Fibroblast of skin of left biceps (primary cell): ENCODE data around the gene CCDC138.

Source experiments
- DNase-seq, 2 experiments: peaks; one replicate each; pipeline ENCODE4 v3.0.0-alpha.2; 2013; ENCODE audit warnings: low read depth in 2 of 2

The CCDC138 gene

DNA sequence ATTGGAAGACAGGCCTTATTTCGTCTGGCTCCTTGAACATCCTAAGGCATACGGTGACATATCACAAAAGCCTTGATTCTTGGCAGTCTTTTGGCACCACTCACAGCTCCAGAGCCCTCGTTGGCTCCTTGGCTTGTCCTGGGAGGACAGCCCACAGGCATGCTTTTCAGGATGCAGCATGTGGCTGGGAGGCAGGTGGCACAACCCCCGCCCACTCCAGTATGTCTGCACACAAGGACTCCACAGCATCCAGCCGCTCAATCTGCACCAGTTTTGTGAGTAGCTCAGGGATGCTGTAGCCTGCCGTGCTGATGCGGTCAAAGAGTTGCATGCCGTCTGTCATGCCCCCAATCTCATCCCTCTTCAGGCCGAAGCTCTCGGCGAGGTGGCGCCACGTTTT, 110.2 kb downstream of the CCDC138 start:
- no peak for DNase-seq

DNA sequence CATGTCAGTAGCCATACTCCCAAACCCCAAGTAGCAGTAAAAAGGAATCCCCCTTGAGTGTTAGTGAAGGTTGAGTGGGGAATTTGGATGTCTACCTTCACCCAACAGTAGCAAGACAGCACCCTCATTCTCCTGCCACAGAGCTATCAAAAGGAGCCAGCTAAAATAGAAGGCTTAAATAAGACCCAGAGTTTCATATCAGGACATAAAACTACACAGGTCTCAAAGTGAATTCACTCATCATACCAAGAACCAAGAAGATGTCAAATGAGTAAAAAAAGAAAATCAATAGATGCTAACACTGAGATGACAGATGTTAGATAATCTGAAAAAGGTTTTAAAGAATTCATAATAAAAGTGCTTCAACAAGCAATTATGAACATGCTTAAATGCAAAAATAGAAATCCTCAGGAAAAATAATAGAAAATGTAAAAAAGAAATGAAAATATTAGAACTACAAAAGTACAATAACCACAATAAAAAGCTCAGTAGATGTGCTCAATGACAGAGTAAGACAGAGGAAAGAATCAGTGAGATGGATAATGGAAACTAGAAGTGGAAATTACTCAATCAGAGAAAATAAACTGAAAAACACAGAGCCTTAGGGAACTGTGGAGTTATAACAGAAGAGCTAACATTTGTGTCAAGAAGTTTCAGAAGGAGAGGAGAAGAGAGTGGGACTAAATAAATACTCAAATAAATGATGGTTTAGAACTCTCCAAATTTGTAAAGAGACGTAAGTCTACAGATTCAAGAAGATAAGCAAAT, 111.9 kb downstream of the CCDC138 start:
- no peak for DNase-seq

DNA sequence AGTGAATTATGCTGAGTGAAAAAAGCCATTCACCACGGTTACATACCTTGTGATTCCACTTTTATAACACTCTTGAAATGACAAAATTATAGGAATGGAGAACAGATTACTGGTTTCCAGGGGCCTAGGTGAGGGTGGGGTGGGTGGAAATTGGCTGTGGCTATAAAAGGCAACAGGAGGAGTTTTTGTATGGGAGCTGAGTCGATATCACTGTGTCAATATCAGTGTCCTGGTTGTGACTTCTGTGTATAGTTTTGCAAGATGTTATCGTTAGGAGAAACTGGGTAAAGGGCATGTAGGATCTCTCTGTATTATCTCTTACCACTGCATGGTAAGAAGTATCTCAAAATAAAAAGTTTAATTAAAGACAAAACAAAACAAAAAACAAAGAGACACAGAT, 118.1 kb downstream of the CCDC138 start:
- DNase-seq, result no peak

DNA sequence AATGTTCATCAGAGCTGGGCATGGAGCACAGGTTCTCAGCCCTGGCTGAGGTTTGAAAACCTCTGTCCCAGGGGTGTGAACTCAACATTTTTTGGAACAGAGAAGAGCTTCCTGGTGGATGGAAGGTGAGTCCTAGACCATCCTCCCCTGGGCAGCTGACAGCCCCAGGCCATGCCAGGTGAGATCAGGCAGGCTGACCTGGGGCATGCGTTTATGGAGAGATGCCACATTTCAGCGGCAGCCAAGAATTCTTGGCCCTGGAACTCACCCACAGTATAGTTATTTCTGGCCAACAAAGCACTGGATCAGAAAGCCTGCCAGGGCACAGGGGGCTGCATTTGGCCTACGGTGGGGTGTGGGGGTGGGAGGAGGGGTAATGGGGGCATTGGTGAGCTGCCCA, 118.6 kb downstream of the CCDC138 start:
- DNase-seq, result no peak

DNA sequence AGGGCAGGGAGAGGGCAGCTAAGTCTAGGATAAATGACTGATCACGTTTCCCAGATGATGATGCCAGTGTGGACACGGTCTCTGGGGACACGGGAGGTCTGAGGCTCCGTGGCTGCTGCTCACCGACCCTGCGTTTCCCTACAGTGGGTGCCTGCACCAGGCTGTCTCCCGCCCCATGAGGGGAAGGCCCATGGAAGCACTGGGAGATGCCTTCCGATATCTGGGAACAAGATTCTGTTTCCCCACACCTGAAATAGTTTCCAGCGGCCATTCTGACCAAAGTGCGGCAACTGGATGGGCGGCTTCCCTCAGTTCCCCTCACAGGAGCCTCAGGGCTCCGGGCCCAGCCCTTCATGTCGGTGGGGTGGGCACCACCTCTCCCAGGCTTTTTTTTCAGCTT, 119.3 kb downstream of the CCDC138 start:
- DNase-seq, result no peak

DNA sequence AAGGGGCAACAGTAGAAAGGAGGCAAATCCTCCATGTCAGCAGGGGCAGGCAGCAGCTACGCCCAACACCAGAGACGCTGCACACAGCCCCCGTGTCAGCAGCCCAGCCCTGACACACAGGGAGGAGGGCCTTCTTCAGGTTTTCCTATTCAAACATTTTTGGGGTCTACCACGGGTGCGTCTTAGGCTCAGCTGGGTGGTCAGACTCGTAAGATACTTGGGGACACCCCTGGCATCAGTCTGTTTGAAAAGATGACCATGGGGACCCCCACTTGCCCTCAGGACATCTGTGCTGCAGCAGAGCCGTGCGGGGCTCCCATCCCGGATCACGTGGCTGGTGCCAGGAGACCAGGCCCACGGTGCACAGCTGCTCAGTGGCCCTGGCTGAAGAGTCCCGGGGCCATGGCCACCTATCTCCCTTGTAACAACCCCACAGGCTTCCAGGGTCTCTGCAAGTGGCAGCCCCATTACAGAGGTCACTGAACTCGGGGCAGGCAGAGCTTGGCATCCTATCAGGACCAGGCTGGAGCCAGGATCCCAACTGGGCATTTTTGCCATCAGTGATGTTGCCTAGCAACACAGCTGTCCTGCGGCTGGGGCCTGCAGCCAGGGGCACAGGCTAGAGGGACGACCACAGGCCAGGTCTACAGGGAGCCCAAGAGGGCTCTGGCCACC, 120.0 kb downstream of the CCDC138 start:
- no peak for DNase-seq

DNA sequence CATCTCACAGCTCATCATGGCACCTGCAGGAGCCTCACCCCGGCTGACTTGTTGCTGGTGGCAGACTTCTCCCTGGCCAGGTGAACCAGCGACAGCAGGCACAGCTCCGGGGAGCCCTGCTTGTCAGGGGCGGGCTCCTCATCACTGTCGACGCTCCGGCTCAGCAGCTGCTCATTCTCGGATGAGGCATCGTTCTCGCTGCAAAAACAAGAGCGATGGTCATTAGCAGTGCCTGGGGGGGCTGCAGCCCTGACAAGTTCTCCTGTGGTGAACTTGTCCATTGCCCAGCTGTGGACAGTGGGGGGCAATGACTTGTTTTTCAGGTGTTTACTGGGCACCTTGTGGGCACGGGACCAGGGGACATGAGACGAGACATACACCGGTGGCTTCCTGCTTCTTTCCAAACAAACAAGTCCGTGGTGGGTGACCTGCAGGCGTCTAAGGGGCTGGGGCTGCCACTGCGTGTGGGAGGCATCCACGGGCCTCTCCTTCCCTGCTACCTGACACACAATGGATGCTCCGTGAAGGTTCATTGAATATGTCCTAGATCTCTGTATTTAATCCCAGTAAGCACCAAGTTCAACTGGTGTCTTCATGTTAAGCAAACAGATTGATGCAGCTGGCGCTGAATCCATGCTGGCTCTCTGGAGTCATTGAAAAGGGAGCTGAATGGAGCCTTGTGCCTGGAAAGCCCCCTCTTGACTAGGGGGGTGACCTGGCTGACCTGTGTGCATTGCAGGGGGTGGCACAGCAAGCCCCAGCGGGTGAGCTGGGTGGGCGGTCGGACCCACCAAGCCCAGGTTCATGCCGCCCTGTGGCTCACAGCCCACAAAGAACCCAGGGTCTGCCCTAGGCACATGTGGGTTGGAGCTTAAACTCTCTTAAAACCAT, 121.5 kb downstream of the CCDC138 start:
- DNase-seq, result no peak

DNA sequence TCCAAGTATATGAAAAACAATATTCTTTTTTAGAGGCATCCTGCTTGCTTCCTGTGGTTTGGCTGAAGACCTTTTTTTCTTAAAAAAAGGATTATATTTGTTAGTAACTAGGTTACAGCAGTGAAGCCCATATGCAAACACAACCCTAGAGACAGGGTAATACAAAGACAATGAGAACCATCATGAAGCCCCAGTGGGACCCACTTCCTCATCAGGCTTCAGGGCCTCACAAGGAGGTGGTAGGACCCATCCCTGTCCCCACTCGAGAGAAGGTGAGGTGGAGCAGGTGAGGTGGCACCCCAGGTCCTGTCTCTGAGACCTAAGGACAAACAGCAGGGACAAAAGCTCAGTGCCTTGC, 122.1 kb downstream of the CCDC138 start:
- DNase-seq, result no peak

DNA sequence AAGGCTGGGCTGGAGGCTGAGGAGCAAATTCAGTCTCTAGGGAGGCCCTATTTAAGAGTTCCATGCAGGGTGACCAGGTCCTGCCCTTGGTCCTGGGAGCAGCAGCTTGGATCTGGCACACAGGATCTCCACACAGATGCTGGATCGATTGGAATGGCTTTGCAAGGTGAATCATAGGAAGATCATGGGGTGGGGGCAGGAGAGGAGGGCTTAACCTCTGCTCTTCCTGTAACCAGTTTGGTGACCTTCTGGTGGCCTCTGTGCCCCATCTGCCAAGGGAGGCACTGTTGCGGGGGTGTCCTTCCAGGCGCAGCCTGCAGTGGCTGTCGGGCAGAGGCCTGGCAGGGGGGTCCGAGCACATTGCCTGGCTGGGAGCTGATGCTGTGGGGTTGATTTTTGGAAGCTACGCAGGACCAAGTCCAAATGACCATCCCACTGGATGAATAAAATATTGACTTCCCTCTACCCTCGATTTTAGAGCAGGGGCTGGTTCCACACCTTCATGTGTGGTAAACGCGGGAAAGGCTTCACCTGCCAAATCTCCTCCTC, 122.8 kb downstream of the CCDC138 start:
- no peak for DNase-seq

DNA sequence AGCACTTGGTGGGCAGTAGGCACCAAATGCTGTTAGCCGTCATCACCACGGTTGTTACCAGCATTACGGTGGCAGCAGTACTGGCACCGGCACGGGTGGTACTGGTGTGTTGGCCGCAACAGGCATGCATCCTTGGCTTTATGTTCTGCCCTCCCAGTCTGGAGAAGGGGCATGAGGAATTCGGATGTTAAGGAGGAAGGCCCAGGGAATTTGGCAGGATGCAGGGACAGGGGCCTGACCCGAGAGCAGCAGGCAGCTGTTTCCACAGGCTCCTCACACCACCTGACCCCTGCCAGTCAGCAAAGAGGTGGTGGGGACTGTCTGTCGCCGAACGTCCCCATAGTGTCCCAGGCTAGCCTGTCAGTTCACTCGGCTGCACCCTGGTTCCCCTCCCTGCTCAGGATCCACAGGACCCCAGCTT, 123.5 kb downstream of the CCDC138 start:
- DNase-seq, result no peak

DNA sequence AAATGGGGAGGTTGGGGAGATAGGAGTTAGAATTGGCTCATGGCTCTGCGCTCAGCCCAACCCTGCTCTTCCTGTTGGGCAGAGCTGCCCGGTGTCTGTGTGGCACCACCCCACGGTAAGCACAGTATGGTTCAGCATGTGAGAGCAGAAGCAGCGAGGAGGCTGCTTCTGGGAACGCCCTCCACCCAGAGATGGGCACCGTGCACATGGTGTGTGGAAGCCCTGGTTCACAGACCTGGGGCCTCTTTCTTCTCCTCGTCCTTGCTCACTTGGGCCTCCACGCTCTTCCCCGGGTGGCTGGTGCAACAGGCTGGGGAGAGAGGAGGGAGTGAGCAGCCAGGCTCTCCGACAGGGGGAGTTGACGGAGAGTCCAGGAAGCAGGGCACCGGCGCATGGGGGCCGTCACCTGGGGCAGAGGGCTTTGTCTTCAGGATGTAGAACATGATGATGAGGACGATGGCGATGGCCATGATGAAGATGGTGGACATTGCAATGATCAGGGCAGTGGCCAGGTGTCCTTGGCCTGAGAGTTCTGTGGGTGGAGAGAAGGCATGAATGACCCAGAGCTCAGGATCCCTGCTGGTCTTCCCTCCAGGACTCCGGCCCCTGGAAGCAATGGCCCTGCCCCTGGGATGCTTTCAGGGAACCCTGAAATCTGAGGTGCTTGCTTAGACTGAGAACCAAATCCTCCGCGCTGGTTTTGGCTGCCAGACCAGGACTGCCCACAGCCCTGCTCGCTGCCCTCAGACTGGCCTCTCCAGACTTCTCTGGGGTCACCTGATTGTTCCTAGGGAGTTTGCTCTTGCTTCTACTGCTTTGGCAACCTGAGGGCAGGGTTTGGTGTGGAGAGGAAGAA, 124.2 kb downstream of the CCDC138 start:
- DNase-seq, result no peak

DNA sequence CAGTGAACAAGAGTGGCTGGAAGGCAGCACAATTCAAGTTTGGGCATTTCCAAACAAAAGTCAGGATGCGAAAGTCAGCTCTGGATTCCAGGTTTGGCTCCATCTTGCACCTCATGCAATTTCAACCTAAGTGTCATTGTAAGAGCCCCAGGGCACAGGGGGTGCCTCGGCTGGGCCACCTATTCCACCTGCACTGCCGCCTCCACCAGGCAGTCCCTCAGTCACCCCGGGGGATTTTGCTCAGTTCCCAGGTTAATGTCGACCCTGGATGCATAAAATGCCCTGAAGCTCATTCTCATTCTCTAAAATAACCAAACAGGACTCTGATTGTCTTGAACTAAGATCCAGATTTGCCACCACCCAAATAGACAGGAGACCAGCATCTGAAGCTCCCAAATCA, 124.8 kb downstream of the CCDC138 start:
- DNase-seq, result no peak

DNA sequence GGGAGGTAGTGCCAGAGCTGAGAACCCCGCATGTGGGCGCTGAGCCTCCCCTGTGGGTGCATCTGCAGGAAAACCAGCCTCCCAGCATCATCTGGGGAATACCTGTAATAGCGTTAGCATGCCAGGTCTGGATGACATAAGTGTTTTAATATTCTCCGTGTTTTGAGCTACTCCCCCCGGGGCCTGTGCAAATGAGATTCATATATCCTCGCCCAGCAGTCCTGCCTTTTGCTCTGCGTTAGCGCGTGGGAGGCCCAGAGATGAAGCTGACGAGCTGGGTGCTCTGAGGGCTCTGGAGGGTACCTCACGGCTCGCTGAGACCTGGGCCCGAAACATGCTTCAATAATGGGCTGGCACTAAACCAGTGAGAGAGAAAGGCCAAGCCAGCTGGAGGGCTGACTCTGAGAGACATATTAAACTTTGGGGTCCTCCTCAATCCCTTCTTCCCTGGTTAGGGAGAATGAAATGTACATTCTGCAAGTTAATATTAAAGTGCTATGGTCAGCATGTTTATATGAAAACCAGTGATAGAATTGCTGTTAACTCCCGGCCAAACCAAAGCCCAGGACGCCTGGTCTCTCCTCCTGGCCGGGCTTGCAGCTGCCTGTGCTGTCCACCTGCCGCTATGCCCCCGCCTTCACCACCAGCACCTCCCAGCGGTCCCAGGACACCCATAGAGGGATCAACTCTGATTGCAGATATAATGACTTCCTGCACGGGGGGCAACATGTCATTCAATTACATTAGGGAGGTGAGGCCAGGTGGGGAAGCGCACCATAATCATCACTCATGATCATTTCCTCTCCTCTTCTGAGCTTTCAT, 125.4 kb downstream of the CCDC138 start:
- no peak for DNase-seq

DNA sequence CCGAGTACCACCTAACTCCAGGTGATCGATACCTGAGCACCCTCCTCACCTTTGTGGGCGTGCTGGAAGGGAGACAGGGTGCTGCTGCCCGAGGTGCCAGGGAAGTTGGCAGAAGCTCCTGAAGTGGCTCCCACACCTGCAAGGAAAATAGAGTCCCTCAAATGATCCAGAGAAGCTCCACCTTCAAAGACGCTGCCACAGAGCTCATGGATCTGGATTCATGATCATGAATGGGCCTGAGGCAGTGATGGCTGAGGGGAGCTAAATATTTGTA, 126.0 kb downstream of the CCDC138 start:
- DNase-seq, result no peak

DNA sequence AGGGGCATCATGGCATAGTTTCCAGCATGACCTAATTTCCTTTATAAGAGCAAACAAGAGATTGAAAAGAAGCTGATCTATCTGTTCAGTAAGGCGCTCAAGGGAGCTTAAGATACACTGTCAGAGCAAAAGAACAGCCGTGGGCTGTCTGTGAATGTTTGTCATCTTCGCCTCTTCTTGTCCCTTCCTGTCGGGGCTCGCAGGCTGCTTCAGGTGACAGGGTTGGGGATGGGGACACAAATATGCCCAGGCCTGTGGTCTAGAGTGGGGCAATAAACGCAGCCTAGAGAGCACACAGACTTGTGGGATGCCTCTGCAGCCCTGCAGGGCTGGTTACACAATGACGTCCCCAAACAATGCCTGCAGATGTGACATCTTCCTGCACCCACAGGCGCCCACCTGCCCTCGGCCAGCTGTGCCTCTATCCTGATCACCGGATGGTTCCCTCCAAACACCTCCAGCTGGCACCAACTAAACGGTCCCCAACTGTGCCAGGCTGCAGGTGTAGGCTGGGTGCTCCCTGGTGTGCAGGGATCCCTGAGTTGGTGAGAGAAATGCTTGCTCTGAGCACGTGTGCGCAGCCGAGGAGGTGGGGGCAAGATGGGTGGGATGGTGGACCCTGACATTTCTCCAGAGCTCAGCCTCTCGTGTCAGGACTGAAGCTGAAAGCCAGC, 129.7 kb downstream of the CCDC138 start:
- no peak for DNase-seq

DNA sequence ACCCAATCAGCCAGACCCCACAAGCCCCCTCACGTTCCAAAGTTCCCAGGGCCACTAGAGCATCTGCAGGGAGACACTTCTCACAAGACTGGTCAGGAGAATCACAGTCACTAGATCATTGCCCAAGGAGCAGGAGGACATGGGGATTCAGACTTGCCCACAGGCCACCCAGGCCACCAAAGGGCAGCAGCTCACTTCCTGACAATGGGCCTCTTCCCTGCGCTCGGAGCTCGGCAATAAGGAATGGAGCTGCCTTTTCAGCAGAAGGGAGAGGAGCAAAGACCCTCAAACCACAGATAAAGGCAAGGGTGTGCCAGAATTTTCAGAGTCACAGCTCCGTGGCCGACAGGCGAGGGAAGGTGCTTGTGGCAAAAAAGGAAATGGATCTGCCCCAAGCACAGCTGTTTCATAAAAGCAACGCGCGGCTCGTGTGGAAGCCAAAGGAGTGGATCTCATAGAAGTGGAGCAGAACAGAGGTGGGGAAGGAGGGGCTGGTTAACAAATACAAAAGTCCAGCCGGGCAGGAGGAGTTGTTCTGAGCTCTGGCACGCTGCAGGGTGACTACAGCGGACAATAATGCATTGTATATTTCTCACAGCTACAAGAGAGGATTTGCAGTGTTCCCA, 130.3 kb downstream of the CCDC138 start:
- no peak for DNase-seq

DNA sequence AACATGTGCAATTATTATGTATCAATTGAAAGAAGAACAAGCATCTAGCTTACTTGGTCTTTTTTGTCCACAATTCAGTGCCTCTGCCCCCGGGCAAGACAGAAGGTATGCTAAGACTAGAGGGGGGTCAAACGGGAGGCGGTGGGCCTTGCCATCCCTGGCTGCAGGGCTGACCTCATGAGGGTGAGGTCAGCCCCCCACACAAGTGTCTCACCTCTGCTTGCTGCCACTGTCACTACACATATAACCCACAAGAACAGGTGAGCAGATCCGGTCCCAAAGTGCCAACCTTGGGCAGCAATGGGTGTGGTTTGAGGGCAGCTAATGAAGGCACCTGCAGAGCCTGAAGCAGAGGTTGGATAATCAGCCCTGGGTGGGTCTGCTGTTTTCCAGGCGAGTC, 131.0 kb downstream of the CCDC138 start:
- no peak for DNase-seq

DNA sequence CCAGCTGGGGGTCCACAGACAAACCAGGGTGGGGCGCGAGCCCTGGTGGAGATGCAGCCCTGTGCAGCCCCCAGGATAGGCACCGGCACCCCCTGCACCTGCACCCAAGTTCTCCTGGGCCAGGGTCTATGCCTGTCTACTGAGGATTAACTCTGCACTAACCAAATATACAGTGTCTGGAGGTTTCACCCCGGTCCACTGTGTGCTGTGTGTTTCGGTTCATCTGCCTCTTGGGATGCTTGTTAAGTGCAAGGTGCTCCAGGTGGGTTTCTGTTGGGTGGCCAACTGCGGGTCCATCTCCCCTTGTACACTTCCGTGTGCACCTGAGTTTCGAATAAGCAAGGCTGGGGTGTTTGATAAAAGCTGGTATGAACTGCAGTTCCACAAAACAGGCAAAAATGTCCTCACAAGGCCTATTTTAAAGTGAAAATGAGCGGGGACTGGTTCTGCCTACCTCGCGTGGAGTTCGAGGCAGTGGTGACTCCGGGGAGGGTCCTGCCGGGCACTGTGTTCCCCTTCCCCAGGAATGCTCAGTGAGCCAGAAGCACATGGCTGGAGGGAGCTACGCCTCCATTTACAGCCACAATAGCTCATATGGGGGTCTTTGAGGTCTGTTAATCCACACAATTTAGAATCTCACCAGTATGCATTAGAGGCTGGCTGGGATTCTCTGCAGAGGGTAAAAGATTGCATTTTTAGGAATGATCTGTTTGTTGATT, 131.7 kb downstream of the CCDC138 start:
- DNase-seq, result no peak

DNA sequence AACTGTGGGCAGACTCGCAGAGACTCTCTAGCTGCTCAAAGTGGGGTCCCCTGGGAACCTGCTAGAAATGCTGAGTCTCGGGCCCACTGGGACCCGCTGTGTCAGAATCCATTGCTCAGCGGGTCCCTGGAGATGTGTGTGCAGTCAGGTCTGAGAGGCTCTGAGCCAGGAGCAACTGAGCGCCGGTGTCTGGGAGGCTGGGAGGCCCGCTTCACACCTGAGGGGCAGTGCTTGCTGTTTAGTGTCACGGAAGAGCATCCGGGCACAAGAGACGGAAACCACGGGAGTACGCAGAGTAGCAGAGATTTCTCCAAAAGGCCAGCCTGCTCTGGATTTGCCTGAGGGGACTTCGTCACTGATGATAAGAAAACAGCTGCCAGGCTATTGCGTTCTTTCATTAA, 132.4 kb downstream of the CCDC138 start:
- no peak for DNase-seq
